HCT116 (cell line): ENCODE results near the gene RIPK3. TPM values are rescaled to one million over a fixed set of nuclear protein-coding genes. Genes with fewer than 3 reads are reported as not detected.

Experiments used
- ATAC-seq: fragments of 200-7000 bp; cut with Tn5 transposase; 2 replicates; pipeline ENCODE4 v1.9.1; 2020; ENCODE audit warnings: mild to moderate bottlenecking, moderate library complexity
- BruUV-seq: library from RNA; stranded (reverse); fragments of 400-500 nt; replicated peaks from 2 replicates; lab custom pipeline; 2021; lab: Mats Ljungman, UMichigan
- CTCF ChIA-PET: fragments of 300-600 bp; sonication (Branson Sonifier 250); formaldehyde crosslinking; loops from one replicate; lab custom pipeline; 2021; ENCODE audit warnings: antibody characterized with exemption; lab: Charles Lee
- POLR2A ChIA-PET: fragments of 300-600, 350-600 bp; sonication (Branson Sonifier 250); formaldehyde crosslinking; loops from one replicate; lab custom pipeline; 2021; ENCODE audit warnings: antibody characterized with exemption; lab: Charles Lee
- RAD21 ChIA-PET, 2 experiments: fragments of 300-600 bp; sonication (Branson Sonifier 250); formaldehyde crosslinking; loops; one replicate each; lab custom pipeline; 2023; ENCODE audit warnings: low total read pairs in 2 of 2; ENCODE audit not compliant: uncharacterized antibody in 2 of 2, unreplicated experiment in 2 of 2, low non-redundant PET in 1 of 2; lab: Charles Lee
- DNase-seq: peaks from one replicate; pipeline ENCODE4 v3.0.0-alpha.2; 2010; ENCODE audit warnings: low read depth, low spot score
- H2AFZ ChIP-seq: fragments of 200-600 bp; shearing (Covaris generic), sonication (generic); 2 replicates; pipeline ENCODE4 v1.6.1; 2017; ENCODE audit warnings: low read depth, mixed run types, mixed read lengths, antibody characterized with exemption, low read length; ENCODE audit not compliant: poor library complexity, severe bottlenecking
- H3K27ac ChIP-seq: 2 replicates; pipeline ENCODE4 v1.5.1; 2012; ENCODE audit warnings: low read depth, low read length
- H3K27me3 ChIP-seq: fragments of 200-600 bp; sonication (generic); 2 replicates; pipeline ENCODE4 v1.6.1; 2016; ENCODE audit warnings: mixed run types, low read length, mixed read lengths; ENCODE audit not compliant: insufficient read depth
- H3K36me3 ChIP-seq, 2 experiments: fragments of 200-500 bp in 1 of 2; fragments of 200-600 bp in 1 of 2; sonication (Bioruptor generic) in 1 of 2; sonication (generic) in 1 of 2; 2 replicates each; pipeline versions ENCODE4 v1.5.1 to v1.6.1; 2014 to 2016; ENCODE audit warnings: low read length in 2 of 2, inconsistent platforms in 1 of 2, mixed read lengths in 1 of 2, mixed run types in 1 of 2; ENCODE audit not compliant: insufficient read depth in 2 of 2, control insufficient read depth in 1 of 2
- H3K4me1 ChIP-seq, 2 experiments: fragments of 200-600 bp in 1 of 2; sonication (generic) in 1 of 2; 2 replicates each; pipeline versions ENCODE4 v1.5.1 to v1.6.1; 2012 to 2017; ENCODE audit warnings: low read length in 2 of 2, inconsistent platforms in 1 of 2, mild to moderate bottlenecking in 1 of 2, mixed read lengths in 1 of 2, mixed run types in 1 of 2, moderate library complexity in 1 of 2; ENCODE audit not compliant: insufficient read depth in 2 of 2, control insufficient read depth in 1 of 2
- H3K4me2 ChIP-seq: fragments of 200-600 bp; sonication (generic); 2 replicates; pipeline ENCODE4 v1.6.1; 2017; ENCODE audit warnings: mixed run types, low read length, mixed read lengths
- H3K4me3 ChIP-seq, 2 experiments: fragments of 200-600 bp in 1 of 2; sonication (generic) in 1 of 2; replicated peaks in 1 of 2; 2 replicates each; pipeline ENCODE4 v1.5.1; 2011 to 2016; ENCODE audit warnings: low read length in 2 of 2, control low read depth in 1 of 2, low read depth in 1 of 2, mild to moderate bottlenecking in 1 of 2, mixed read lengths in 1 of 2, mixed run types in 1 of 2
- H3K79me2 ChIP-seq: fragments of 200-600 bp; sonication (generic); 2 replicates; pipeline ENCODE4 v1.6.1; 2017; ENCODE audit warnings: mild to moderate bottlenecking, mixed run types, low read length, moderate library complexity, mixed read lengths; ENCODE audit not compliant: insufficient read depth
- H3K9ac ChIP-seq: fragments of 200-600 bp; sonication (generic); 2 replicates; pipeline ENCODE4 v1.6.1; 2016; ENCODE audit warnings: low read length, mixed read lengths
- H3K9me2 ChIP-seq: fragments of 200-600 bp; sonication (generic), shearing (Covaris generic); 2 replicates; pipeline ENCODE4 v1.6.1; 2017; ENCODE audit warnings: mixed run types, mild to moderate bottlenecking, moderate library complexity; ENCODE audit not compliant: insufficient read depth
- H3K9me3 ChIP-seq, 2 experiments: fragments of 200-500 bp in 1 of 2; fragments of 200-600 bp in 1 of 2; sonication (Bioruptor generic) in 1 of 2; sonication (generic) in 1 of 2; 2 replicates each; pipeline ENCODE4 v1.6.1; 2014 to 2017; ENCODE audit warnings: low read length in 2 of 2, mixed read lengths in 2 of 2, inconsistent platforms in 1 of 2, low read depth in 1 of 2, mild to moderate bottlenecking in 1 of 2, mixed run types in 1 of 2, moderate library complexity in 1 of 2; ENCODE audit not compliant: control insufficient read depth in 1 of 2, insufficient read depth in 1 of 2
- H4K20me1 ChIP-seq: fragments of 200-600 bp; sonication (generic), shearing (Covaris generic); 2 replicates; pipeline ENCODE4 v1.6.1; 2017; ENCODE audit warnings: mixed run types, mild to moderate bottlenecking, moderate library complexity; ENCODE audit not compliant: insufficient read depth
- ATF3 ChIP-seq: IDR thresholded peaks from 2 replicates; pipeline ENCODE4 v1.6.1; 2012
- EGR1 ChIP-seq: IDR thresholded peaks from 2 replicates; pipeline ENCODE4 v1.6.1; 2012; ENCODE audit warnings: low read depth
- ELF1 ChIP-seq: IDR thresholded peaks from 2 replicates; pipeline ENCODE4 v1.6.1; 2012; ENCODE audit warnings: low read depth, borderline replicate concordance
- EZH2 ChIP-seq: fragments of 200-600 bp; sonication (generic); IDR thresholded peaks from 2 replicates; pipeline ENCODE4 v1.6.1; 2017; ENCODE audit warnings: antibody characterized with exemption, mixed run types
- EZH2phosphoT487 ChIP-seq: fragments of 200-600 bp; IDR thresholded peaks from 2 replicates; pipeline ENCODE4 v1.6.1; 2018; ENCODE audit warnings: antibody characterized with exemption, borderline replicate concordance
- FOSL1 ChIP-seq: IDR thresholded peaks from 2 replicates; pipeline ENCODE4 v1.6.1; 2012; ENCODE audit warnings: low read depth
- JUND ChIP-seq: IDR thresholded peaks from 2 replicates; pipeline ENCODE4 v1.6.1; 2012
- SIN3A ChIP-seq: IDR thresholded peaks from 2 replicates; pipeline ENCODE4 v1.6.1; 2012; ENCODE audit warnings: low read depth
- YY1 ChIP-seq: IDR thresholded peaks from 2 replicates; pipeline ENCODE4 v1.6.1; 2011; ENCODE audit warnings: low read length, low read depth, moderate library complexity, mild to moderate bottlenecking; ENCODE audit not compliant: insufficient replicate concordance; ENCODE audit errors: extremely low read depth
- ZBTB33 ChIP-seq: IDR thresholded peaks from 2 replicates; pipeline ENCODE4 v1.6.1; 2011; ENCODE audit warnings: mild to moderate bottlenecking, low read length, moderate library complexity; ENCODE audit not compliant: insufficient replicate concordance; ENCODE audit errors: extremely low read depth
- ZNF274 ChIP-seq: fragments of 200-500 bp; sonication (Bioruptor generic); IDR thresholded peaks from 2 replicates; pipeline ENCODE4 v1.6.1; 2014; ENCODE audit warnings: mild to moderate bottlenecking, low read depth, low read length, inconsistent platforms
- intact Hi-C: fragments of 100-400 bp; cut with micrococcal nuclease; formaldehyde crosslinking; loops from 2 replicates; pipeline ENCODE4 v1.10.0; 2022
- total RNA-seq: library from RNA; stranded (reverse); gene quantifications from one replicate; pipeline ENCODE4 v1.2.1, GENCODE V29; 2021; ENCODE audit not compliant: unreplicated experiment

Gene RIPK3
- total RNA-seq, 1 experiment from 2014 or later, result not detected

DNA sequence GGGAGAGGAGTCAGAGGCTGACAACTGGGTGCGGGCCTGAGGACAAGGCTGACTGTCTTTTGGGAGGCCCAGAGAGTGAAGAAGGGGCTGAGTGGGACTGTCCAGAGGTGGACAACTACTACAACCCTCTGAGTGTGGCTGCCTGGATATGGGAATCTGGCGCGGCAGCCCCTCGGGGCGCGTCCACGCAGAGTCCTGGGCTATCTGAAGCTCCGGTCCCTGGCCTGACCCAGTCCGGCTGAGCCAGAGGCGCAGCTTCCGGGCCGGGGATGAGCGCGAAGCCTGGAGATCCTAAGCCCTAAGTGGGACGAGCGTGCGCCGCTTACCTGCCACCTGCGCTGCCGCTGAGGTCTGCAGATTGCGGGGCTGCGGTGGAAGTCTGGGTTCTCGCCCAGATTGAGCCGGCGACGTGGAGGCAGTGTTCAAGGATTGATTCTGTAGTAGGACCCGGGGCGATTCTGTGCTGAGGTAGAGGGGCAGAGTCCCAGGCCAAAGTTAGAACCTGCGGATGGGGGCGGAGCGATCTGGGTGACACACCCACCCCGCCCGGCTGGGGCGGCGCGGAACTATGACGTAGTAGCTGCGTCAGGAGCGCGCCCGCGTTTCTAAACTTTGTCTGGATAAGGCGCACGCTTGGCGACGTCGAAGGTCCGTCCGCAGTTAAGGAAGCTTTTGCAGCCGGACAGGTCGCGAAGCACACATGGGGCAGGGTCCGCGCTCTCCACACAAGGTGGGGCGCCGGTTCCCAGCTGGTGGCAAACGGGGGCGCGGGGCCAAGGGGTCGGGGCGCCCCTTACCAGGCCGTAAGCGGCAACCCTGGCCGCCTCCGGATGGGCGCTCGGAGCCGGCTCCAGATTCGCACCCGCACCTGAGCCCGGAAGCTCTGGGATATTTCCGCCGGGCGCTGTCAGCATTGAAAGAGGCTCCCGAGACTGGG lies 40.3 kb downstream of the RIPK3 start, which contains the start of the genes DHRS1 and NOP9 (continued):
- no peak for TF ChIP-seq ZBTB33
- no peak for TF ChIP-seq EGR1
- TF ChIP-seq FOSL1, result no peak

GRCh38 chr14:24298892-24299254 lies 40.9 kb downstream of the RIPK3 start:
- Histone ChIP-seq H3K9me3 (no peaks in the 10 kb centered on the region), H3K79me2 (peaks cover 28% of the 10 kb centered on the region), H3K27ac (peak overlapping the region; percentile 77), H3K36me3 (peaks cover 27 to 34% of the 10 kb centered on the region in 2 experiments), H3K27me3 (no peaks in the 10 kb centered on the region), H3K4me1 (peaks cover 17 to 31% of the 10 kb centered on the region in 2 experiments), H3K9ac (peak overlapping the region; percentile 79), H3K4me2 (peak overlapping the region; percentile 95), H3K9me2 (no peaks in the 10 kb centered on the region), H3K4me3 (peak overlapping the region; percentile 66 to 80), H2AFZ (no peak overlapping the region), H4K20me1 (no peaks in the 10 kb centered on the region)
- ATAC-seq, result peak; percentile 45
- intact Hi-C loops, result loop anchor here (5.0 to 10.0 kb wide), 3 partner anchors 242 to 314 kb away; partner anchors contain the start of gene DHRS4L2
- POLR2A ChIA-PET, result interaction anchor here (0.8 to 3.7 kb wide), 4 partner anchors 9 to 85 kb away, joined by 3 to 30 read pairs (median 6); partner anchors contain the start of genes CHMP4A, RABGGTA and TINF2
- BruUV-seq, result no TSS peak
- RAD21 ChIA-PET, result interaction anchor here in 1 of 2 experiments (1.2 to 1.8 kb wide), 2 partner anchors 56 to 133 kb away, joined by 4 to 9 read pairs; partner anchors contain the start of gene TINF2
- TF ChIP-seq EZH2phosphoT487, result no peak
- no peak for TF ChIP-seq YY1
- no peak for TF ChIP-seq ZBTB33
- TF ChIP-seq EZH2, result no peak
- no peak for TF ChIP-seq FOSL1
- TF ChIP-seq SIN3A, result no peak
- TF ChIP-seq ELF1, result no peak
- no peak for TF ChIP-seq JUND
- no peak for TF ChIP-seq ZNF274
- TF ChIP-seq ATF3, result no peak
- CTCF ChIA-PET, result interaction anchor here (0.6 to 4.7 kb wide), 9 partner anchors 8 to 667 kb away, joined by 3 to 71 read pairs (median 4); partner anchors contain the start of genes CIDEB, MDP1, RABGGTA and TINF2
- DNase-seq, result peak; percentile 24
